Adipocyte (in vitro differentiated cells): ENCODE results near the gene TANC1.

Source experiments
- DNase-seq: peaks from one replicate; pipeline ENCODE4 v3.0.0-alpha.2; 2015; ENCODE audit warnings: low read depth
- H3K27me3 ChIP-seq: replicated peaks from 2 replicates; pipeline ENCODE4 v1.7.0; 2013; ENCODE audit warnings: mild to moderate bottlenecking, low read length, moderate library complexity; ENCODE audit not compliant: control insufficient read depth, insufficient read depth
- H3K36me3 ChIP-seq: 2 replicates; pipeline ENCODE4 v1.7.0; 2013; ENCODE audit warnings: low read length, mild to moderate bottlenecking, moderate library complexity; ENCODE audit not compliant: control insufficient read depth, insufficient read depth, severe bottlenecking
- H3K4me1 ChIP-seq: 2 replicates; pipeline ENCODE4 v1.7.0; 2013; ENCODE audit warnings: mild to moderate bottlenecking, low read length, moderate library complexity; ENCODE audit not compliant: control insufficient read depth, insufficient read depth
- H3K4me3 ChIP-seq: 2 replicates; pipeline ENCODE4 v1.7.0; 2013; ENCODE audit warnings: mild to moderate bottlenecking, low read length, moderate library complexity
- H3K9ac ChIP-seq: 2 replicates; pipeline ENCODE4 v1.7.0; 2013; ENCODE audit warnings: mild to moderate bottlenecking, low read length, moderate library complexity
- H3K9me3 ChIP-seq: 2 replicates; pipeline ENCODE4 v1.7.0; 2013; ENCODE audit warnings: mild to moderate bottlenecking, low read length, moderate library complexity; ENCODE audit not compliant: control insufficient read depth

TANC1 gene

GRCh38 chr2:159124931-159125467, 156.6 kb downstream of the TANC1 start:
- Histone ChIP-seq H3K4me1 (peaks cover 35% of the 10 kb centered on the region), H3K9ac (no peak overlapping the region)

DNA sequence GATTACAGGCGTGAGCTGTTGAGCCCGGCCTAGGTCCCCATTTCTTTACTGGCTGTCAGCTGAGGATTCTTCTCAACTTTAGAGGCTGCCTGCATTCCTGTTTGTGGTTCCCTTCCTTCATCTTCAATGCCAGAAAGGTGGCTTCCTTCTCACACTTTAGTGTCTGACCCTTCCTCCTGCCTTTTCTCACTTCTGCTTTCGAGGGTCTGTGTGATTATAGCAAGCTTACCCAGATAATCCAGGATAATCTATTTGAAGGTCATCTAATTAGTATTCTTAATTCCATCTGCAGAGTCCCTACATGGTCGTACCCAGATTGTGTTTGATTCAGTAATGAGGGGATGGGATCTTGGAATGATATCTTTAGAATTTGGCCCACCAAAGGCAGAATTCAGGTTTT, 157.4 kb downstream of the TANC1 start:
- no peak overlapping the region for H3K4me3 ChIP-seq
- H3K4me1 ChIP-seq = peaks cover 35% of the 10 kb centered on the region
- DNase-seq = no peak
- no peaks in the 10 kb centered on the region for H3K27me3 ChIP-seq
- H3K9ac ChIP-seq = no peak overlapping the region
- H3K9me3 ChIP-seq = no peaks in the 10 kb centered on the region
- H3K36me3 ChIP-seq = no peaks in the 10 kb centered on the region

More at GRCh38 chr2:159124931-159125467, 156.6 kb downstream of the TANC1 start:
- DNase-seq = no peak
- Histone ChIP-seq H3K36me3 (no peaks in the 10 kb centered on the region), H3K27me3 (no peaks in the 10 kb centered on the region), H3K4me3 (no peak overlapping the region), H3K9me3 (no peaks in the 10 kb centered on the region)

DNA sequence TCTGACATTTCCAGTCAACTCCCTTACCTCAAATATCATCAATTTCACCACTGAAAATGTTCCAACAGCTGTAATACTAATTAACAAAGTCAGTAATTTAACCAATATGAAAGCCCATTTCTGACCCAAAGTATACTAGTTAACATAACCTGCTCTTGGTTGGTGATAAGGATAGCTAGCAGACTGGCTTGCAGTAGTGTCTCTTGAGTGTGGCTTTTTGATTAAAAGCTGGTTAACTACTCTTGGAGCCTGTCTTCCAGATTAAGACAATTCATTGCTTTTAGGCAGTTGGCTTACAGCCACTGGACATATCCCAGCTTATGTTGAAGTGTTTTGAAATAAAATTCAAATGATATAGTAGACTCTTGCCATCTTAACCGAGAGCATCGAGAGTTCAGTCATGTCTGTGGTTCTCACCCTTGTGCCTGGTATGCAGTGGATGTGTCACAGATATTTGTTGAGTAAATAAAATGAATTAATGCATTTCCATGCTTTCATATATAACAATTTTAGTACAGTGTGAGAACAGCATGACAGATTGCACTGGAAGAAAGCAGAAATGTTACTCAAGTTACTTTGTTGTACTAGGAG, 158.1 kb downstream of the TANC1 start:
- Histone ChIP-seq H3K4me3 (no peak overlapping the region), H3K36me3 (no peaks in the 10 kb centered on the region), H3K9ac (no peak overlapping the region), H3K27me3 (no peaks in the 10 kb centered on the region), H3K9me3 (no peaks in the 10 kb centered on the region), H3K4me1 (peaks cover 36% of the 10 kb centered on the region)
- DNase-seq = peak; percentile 73

DNA sequence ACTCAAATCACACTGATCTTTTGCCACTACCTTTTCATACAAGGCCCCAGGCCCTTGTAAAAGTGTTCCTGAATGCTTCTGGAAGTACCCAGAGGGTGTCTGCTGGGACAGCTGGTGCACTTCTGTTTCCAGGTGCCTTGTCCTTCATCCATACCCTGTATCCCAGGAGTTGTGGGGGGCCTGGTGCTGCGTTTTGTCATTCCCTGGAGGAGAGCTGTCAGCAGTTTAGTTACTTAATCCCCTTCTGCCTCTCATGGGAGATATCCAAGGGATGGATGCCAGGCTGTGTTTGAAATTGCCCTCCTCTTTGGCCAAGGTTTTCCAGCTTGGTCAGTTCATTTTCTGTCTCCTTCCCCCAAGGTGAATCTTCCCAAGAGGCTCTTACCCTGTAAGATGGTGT, 159.8 kb downstream of the TANC1 start:
- no peaks in the 10 kb centered on the region for H3K36me3 ChIP-seq
- H3K4me1 ChIP-seq = peaks cover 48% of the 10 kb centered on the region
- no peaks in the 10 kb centered on the region for H3K9me3 ChIP-seq
- H3K27me3 ChIP-seq = no peaks in the 10 kb centered on the region
- no peak overlapping the region for H3K4me3 ChIP-seq
- DNase-seq = no peak
- no peak overlapping the region for H3K9ac ChIP-seq

DNA sequence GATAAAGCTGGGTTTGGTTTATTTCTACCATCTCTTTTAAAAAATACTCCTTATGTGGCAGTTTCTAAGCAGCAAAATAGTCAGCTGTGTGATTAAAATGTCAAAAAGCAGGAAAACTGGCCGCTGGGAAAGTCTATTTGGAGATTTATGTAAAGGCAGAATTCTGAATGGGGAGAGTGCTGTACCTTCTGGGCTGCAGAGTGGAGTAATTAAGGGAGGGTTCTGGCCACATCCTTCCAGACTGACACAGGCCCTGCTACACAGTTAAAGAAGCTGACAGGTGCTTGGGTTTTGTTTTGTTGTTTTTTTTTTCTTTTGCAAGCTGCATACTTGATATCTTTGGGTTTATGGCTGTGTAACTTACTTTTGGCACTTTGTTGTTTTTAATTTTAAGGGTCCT, 160.8 kb downstream of the TANC1 start:
- DNase-seq = no peak
- Histone ChIP-seq H3K27me3 (no peaks in the 10 kb centered on the region), H3K9me3 (no peaks in the 10 kb centered on the region), H3K36me3 (no peaks in the 10 kb centered on the region), H3K9ac (no peak overlapping the region), H3K4me3 (no peak overlapping the region), H3K4me1 (peaks cover 45% of the 10 kb centered on the region)

DNA sequence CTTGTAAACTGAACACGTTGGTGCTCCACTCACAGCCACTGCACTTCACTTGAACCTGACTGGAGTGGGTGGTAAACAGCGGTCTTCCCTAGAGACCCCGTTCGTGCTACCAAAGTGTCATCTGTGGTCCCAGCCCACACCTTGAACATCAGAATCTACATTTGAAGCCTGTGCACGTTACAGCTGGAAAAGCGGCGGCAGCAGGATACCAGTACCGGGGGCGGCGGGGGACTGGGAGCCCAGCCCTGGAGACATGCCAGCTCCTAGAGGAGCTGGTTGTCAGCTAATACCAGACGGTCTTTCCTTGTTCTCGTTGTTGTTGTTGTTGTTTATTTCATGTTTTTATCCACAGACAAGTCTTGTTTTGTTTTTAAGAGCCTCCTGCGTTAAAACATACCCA, 161.4 kb downstream of the TANC1 start:
- no peaks in the 10 kb centered on the region for H3K27me3 ChIP-seq
- H3K4me3 ChIP-seq = no peak overlapping the region
- H3K4me1 ChIP-seq = peaks cover 40% of the 10 kb centered on the region
- DNase-seq = no peak
- H3K9me3 ChIP-seq = no peaks in the 10 kb centered on the region
- no peaks in the 10 kb centered on the region for H3K36me3 ChIP-seq
- H3K9ac ChIP-seq = no peak overlapping the region

DNA sequence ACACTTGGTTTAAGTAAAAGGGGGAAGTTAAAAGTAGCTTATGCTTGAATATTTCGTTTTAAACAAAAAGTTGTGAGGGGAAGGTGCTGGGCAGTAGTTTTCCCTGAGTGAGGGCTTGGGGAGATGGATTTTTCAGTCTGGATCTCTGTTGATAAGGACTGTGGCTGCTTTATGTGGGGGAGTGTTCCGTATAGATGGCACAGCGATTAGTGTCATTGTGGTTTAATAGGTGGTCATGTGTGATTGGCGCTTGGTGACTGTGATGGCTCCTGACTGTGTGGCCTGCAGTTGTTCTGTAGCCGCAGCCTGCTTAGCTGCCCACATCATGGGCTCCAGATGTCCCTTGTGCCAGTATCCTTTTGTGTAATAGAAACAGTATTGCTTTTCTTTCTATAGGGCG, 161.9 kb downstream of the TANC1 start:
- H3K9ac ChIP-seq = no peak overlapping the region
- H3K4me3 ChIP-seq = no peak overlapping the region
- no peaks in the 10 kb centered on the region for H3K9me3 ChIP-seq
- H3K36me3 ChIP-seq = no peaks in the 10 kb centered on the region
- DNase-seq = no peak
- H3K27me3 ChIP-seq = no peaks in the 10 kb centered on the region
- H3K4me1 ChIP-seq = peaks cover 41% of the 10 kb centered on the region

DNA sequence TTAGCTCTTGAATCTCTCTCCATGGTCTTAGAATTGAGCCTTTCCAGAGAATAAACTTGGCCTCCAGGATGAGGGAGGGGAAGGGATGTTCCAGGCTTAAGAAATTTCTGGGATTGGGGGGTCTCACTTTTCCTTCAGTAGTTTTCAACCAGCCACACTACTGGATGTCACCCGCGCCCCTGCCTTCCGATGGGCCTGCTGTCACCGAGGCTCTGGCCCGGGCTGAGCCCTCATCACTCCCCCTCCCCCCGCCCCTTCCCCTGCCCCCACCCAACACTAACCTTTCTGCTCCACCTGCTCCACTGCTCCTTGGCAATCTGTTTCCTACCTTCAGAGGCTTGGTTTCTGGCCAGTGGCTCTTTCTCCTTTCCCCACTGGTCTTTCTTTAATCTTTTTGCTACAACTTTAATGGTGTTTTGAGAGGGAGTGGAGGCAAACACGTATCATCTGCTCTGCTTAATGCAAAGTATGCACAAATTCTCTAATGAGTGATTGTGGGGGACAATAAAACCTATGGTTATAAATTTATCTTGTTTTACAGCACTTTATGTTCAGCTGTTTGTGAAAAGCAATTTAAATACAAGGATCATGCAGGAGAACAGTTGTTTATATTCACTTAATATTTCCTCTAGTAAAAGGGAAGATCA, 162.9 kb downstream of the TANC1 start:
- H3K27me3 ChIP-seq = no peaks in the 10 kb centered on the region
- no peak for DNase-seq

DNA sequence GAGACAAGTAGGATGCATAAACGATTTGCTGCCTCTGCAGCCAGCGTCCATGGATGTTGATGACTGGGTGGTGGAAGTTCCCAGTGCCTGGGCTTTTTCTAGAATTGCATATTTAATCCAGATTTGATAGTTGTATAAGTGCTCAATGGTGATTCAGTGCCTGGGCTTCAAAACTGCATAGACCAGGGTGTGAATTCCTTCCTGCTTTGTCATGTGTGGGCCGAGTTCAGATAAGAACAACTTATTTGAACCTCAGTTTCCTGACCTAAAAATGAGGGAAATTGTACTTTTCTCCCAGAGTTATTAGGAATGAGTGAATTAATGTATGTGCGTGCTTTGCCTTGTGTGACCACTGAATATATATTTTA, 163.5 kb downstream of the TANC1 start:
- no peaks in the 10 kb centered on the region for H3K36me3 ChIP-seq
- H3K4me1 ChIP-seq = peaks cover 44% of the 10 kb centered on the region
- no peaks in the 10 kb centered on the region for H3K27me3 ChIP-seq
- H3K4me3 ChIP-seq = peak overlapping the region; percentile 5
- H3K9me3 ChIP-seq = no peaks in the 10 kb centered on the region
- peak; percentile 79 for DNase-seq
- peak overlapping the region; percentile 68 for H3K9ac ChIP-seq

More for the DNA sequence above, 162.9 kb downstream of the TANC1 start:
- no peaks in the 10 kb centered on the region for H3K36me3 ChIP-seq
- H3K4me1 ChIP-seq = peaks cover 47% of the 10 kb centered on the region
- no peak overlapping the region for H3K4me3 ChIP-seq
- H3K9me3 ChIP-seq = no peaks in the 10 kb centered on the region
- H3K9ac ChIP-seq = no peak overlapping the region

- H3K4me1 ChIP-seq = peaks cover 50% of the 10 kb centered on the region
- no peaks in the 10 kb centered on the region for H3K27me3 ChIP-seq
- H3K9me3 ChIP-seq = no peaks in the 10 kb centered on the region
- peak; percentile 68 for DNase-seq
- H3K4me3 ChIP-seq = no peak overlapping the region
- H3K36me3 ChIP-seq = no peaks in the 10 kb centered on the region
- H3K9ac ChIP-seq = no peak overlapping the region
These were observed 165.4 kb downstream of the TANC1 start for GRCh38 chr2:159133797-159134196.

DNA sequence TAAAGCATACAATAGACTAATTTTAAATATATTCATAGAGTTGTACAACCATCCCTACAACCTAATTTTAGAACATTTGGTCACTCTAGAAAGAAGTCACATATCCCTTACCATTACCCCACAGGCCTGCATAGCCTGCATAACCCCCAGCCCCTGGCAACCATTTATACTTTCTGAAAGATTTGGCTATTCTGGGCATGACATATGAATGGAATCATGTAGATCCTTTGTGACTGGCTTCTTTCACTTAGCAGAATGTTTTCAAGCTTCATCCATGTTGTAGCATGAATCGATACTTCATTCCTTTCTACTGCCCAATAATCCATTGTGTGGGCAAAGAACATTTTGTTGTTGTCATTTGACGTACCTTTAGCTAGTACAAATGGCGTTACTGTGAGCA, 166.5 kb downstream of the TANC1 start:
- H3K9me3 ChIP-seq = no peaks in the 10 kb centered on the region
- no peak overlapping the region for H3K4me3 ChIP-seq
- peak overlapping the region; percentile 64 for H3K9ac ChIP-seq
- H3K27me3 ChIP-seq = no peaks in the 10 kb centered on the region
- DNase-seq = no peak
- peaks cover 56% of the 10 kb centered on the region for H3K4me1 ChIP-seq
- H3K36me3 ChIP-seq = no peaks in the 10 kb centered on the region
